Measurements from ENCODE around the gene MAGEL2. TPM values are rescaled to one million over a fixed set of nuclear protein-coding genes. Genes with fewer than 3 reads are reported as not detected.

Gene MAGEL2
- total RNA-seq, 2 donors from 2014 or later: 0.15 to 0.16 TPM

GRCh38 chr15:23648920-23649515 is 1.4 kb upstream of the MAGEL2 start:
- Histone ChIP-seq H3K27me3 (peaks cover 0 to 3% of the 10 kb centered on the region in 2 donors), H3K36me3 (no peaks in the 10 kb centered on the region), H3K27ac (no peak overlapping the region), H3K4me1 (peaks cover 0 to 11% of the 10 kb centered on the region in 2 donors), H3K4me3 (no peak overlapping the region), H3K9me3 (no peaks in the 10 kb centered on the region)
- no peak for DNase-seq (ENCODE audit: low spot score)
- peak; percentile 23 to 65 for TF ChIP-seq CTCF (IDR thresholded peaks at IDR 0.05)

- H3K9me3 ChIP-seq: no peaks in the 10 kb centered on the region
- peaks cover 0 to 3% of the 10 kb centered on the region in 2 donors for H3K27me3 ChIP-seq
- no peak for DNase-seq (ENCODE audit: low spot score)
- H3K4me3 ChIP-seq: peak overlapping the region in 1 of 2 donors; percentile 34
- no peaks in the 10 kb centered on the region for H3K36me3 ChIP-seq
- peaks cover 0 to 11% of the 10 kb centered on the region in 2 donors for H3K4me1 ChIP-seq
- TF ChIP-seq CTCF (IDR thresholded peaks at IDR 0.05): no peak
- H3K27ac ChIP-seq: no peak overlapping the region
These were observed 719 bp downstream of the MAGEL2 start for GRCh38 chr15:23647001-23647295.

GRCh38 chr15:23646165-23647000 is 1.3 kb downstream of the MAGEL2 start:
- H3K27me3 ChIP-seq: peaks cover 0 to 3% of the 10 kb centered on the region in 2 donors
- no peak overlapping the region for H3K27ac ChIP-seq
- H3K9me3 ChIP-seq: no peaks in the 10 kb centered on the region
- H3K4me3 ChIP-seq: no peak overlapping the region
- DNase-seq (ENCODE audit: low spot score): no peak
- peaks cover 0 to 11% of the 10 kb centered on the region in 2 donors for H3K4me1 ChIP-seq
- no peak for TF ChIP-seq CTCF (IDR thresholded peaks at IDR 0.05)
- no peaks in the 10 kb centered on the region for H3K36me3 ChIP-seq

GRCh38 chr15:23645371-23646164 is 2.1 kb downstream of the MAGEL2 start:
- H3K27ac ChIP-seq: no peak overlapping the region
- no peaks in the 10 kb centered on the region for H3K9me3 ChIP-seq
- peaks cover 0 to 3% of the 10 kb centered on the region in 2 donors for H3K27me3 ChIP-seq
- no peak for DNase-seq (ENCODE audit: low spot score)
- peaks cover 0 to 11% of the 10 kb centered on the region in 2 donors for H3K4me1 ChIP-seq
- TF ChIP-seq CTCF (IDR thresholded peaks at IDR 0.05): no peak
- no peaks in the 10 kb centered on the region for H3K36me3 ChIP-seq
- no peak overlapping the region for H3K4me3 ChIP-seq

- H3K27me3 ChIP-seq: peaks cover 0 to 3% of the 10 kb centered on the region in 2 donors
These were observed 2.8 kb downstream of the MAGEL2 start for GRCh38 chr15:23644829-23645228.

More at GRCh38 chr15:23644829-23645228, 2.8 kb downstream of the MAGEL2 start:
- Histone ChIP-seq H3K4me3 (no peak overlapping the region), H3K36me3 (no peaks in the 10 kb centered on the region), H3K27ac (no peak overlapping the region), H3K9me3 (no peaks in the 10 kb centered on the region), H3K4me1 (peaks cover 0 to 11% of the 10 kb centered on the region in 2 donors)
- DNase-seq (ENCODE audit: low spot score): no peak
- TF ChIP-seq CTCF (IDR thresholded peaks at IDR 0.05): no peak

Measured in right atrium auricular region (tissue), 2 donors.